Activated naive CD8-positive, alpha-beta T cell treated with anti-CD3 and anti-CD28 coated beads, Interleukin-2, amount 10 ng/mL, durations not matched to agents 7 days and 5 days (primary cell): Measurements from ENCODE around the gene TRMT112. TPM values are rescaled to one million over a fixed set of nuclear protein-coding genes. Genes with fewer than 3 reads are reported as not detected.

Source experiments
- ATAC-seq: fragments of 150-1000 bp; cut with Tn5 transposase; one replicate; pipeline ENCODE4 v1.10.0; 2021; ENCODE audit warnings: low read depth, moderate library complexity
- POLR2A ChIA-PET: fragments of 350-600 bp; sonication (Branson Sonifier 250); formaldehyde crosslinking; loops from one replicate; lab custom pipeline; 2021; ENCODE audit warnings: antibody characterized with exemption; lab: Charles Lee
- DNase-seq: peaks from one replicate; pipeline ENCODE4 v3.0.0; 2021
- H3K27ac Mint-ChIP-seq: one replicate; pipeline ENCODE4 v1.8.0; 2022; ENCODE audit warnings: mild to moderate bottlenecking, mixed read lengths
- H3K27me3 Mint-ChIP-seq: one replicate; pipeline ENCODE4 v1.8.0; 2022; ENCODE audit warnings: mild to moderate bottlenecking, moderate library complexity, mixed read lengths
- H3K36me3 Mint-ChIP-seq: one replicate; pipeline ENCODE4 v1.8.0; 2021; ENCODE audit warnings: mild to moderate bottlenecking, mixed read lengths
- H3K4me1 Mint-ChIP-seq: one replicate; pipeline ENCODE4 v1.8.0; 2021; ENCODE audit warnings: mixed read lengths
- H3K4me3 Mint-ChIP-seq: one replicate; pipeline ENCODE4 v1.8.0; 2022; ENCODE audit warnings: mild to moderate bottlenecking, moderate library complexity, mixed read lengths
- H3K9me3 Mint-ChIP-seq: one replicate; pipeline ENCODE4 v1.8.0; 2021; ENCODE audit warnings: mixed read lengths
- total RNA-seq, 2 experiments: library from RNA; stranded (reverse); gene quantifications; one replicate each; pipeline ENCODE4 v1.2.3, GENCODE V29; 2021

TRMT112 gene
- total RNA-seq, 2 experiments from 2014 or later: 140 to 151 TPM

DNA sequence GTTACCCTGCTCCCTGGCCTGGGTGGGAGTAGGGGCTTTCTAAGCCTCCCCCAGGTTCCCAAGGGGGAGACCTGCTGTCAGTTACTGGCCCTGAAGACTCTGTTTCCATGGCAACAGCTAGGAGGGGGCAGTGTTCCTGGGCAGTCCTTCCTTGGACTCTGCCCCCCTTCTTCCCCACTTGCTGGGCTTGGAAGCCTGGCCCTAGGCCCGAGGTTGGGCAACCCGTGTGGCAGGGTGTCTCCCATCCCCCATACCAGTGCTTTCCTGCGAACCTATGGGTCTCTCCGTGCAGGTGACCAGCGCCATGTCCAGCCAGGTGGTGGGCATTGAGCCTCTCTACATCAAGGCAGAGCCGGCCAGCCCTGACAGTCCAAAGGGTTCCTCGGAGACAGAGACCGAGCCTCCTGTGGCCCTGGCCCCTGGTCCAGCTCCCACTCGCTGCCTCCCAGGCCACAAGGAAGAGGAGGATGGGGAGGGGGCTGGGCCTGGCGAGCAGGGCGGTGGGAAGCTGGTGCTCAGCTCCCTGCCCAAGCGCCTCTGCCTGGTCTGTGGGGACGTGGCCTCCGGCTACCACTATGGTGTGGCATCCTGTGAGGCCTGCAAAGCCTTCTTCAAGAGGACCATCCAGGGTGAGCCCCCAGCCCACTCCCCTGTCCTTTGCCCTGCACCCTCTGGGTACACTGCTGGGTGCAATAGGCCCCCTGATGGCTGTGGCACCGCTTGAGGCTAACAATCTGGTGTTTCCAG is 10.3 kb downstream of the TRMT112 start:
- ATAC-seq (no peak), DNase-seq (no peak)
- peak overlapping the region; percentile 88 for H3K27ac Mint-ChIP-seq
- peaks cover 22% of the 10 kb centered on the region for H3K4me1 Mint-ChIP-seq
- H3K36me3 Mint-ChIP-seq: peaks cover 4% of the 10 kb centered on the region
- peaks cover under 1% of the 10 kb centered on the region for H3K27me3 Mint-ChIP-seq
- POLR2A ChIA-PET: interaction anchor here (1.0 to 4.6 kb wide), 3 partner anchors 11 to 37 kb away, joined by 6 to 45 read pairs (median 8); partner anchors contain the start of genes PRDX5 and TRMT112
- H3K9me3 Mint-ChIP-seq: no peaks in the 10 kb centered on the region
- peak overlapping the region; percentile 94 for H3K4me3 Mint-ChIP-seq

DNA sequence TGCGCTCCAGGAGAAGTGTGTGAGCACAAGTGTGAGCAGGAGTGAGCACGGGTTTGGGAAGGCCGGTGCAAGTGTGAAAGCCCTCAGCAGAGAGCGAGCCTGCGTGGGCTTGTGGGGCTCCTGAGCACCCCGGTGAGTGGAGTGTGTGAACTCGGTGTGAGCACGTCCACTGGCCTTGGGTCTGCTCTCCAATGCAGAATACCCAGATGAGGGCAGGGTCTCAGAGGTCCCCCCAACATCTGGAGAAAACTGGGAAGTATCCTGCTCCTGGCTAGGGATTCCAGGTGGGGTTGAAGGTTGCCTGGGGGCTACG is 10.8 kb downstream of the TRMT112 start:
- POLR2A ChIA-PET: interaction anchor here (1.1 to 4.6 kb wide), 2 partner anchors 11 to 36 kb away, joined by 8 to 45 read pairs; partner anchors contain the start of genes PRDX5 and TRMT112
- peaks cover 5% of the 10 kb centered on the region for H3K27me3 Mint-ChIP-seq
- no peaks in the 10 kb centered on the region for H3K9me3 Mint-ChIP-seq
- H3K4me3 Mint-ChIP-seq: peak overlapping the region; percentile 94
- ATAC-seq (no peak), DNase-seq (no peak)
- peak overlapping the region; percentile 88 for H3K27ac Mint-ChIP-seq
- H3K36me3 Mint-ChIP-seq: peaks cover 4% of the 10 kb centered on the region
- peaks cover 22% of the 10 kb centered on the region for H3K4me1 Mint-ChIP-seq

DNA sequence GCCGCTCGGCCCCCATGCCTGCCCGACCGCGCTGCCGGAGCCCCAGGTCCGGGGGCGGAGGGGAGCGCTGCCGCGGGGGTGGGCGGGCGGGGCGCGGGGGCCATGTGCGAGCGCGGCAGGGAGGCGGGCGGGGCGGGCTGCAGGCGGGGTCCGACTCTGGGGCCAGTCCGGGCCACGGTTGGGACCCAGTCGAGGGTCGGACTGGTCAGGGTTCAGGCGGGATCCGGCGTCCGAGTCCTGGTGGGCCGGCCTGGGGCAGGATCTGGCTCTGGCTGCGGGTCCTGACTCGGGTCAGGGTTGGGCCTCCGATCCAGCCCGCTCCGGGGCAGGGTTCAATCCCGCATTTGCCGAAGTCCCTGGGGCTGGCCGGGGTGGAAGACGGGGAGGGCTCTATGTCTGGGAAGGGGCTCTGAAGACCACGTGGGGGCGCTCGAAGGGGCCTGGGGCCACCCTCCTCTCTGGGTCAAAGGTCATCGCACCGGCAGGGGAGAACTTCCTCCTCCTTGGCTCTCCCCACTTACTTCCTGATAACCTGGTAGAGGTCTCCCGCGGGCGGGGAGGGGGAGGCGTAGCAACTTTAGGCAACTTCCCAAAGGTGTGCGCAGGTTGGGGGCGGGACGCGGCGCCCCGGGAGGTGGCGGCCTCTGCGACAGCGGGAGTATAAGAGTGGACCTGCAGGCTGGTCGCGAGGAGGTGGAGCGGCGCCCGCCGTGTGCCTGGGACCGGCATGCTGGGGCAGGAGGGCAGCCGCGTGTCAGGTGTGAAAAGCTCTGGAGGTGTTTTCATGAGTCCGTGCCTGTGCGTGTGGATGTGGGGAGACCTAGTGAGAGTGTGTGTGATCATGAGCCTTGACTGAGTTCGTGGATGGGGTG is 11.4 kb downstream of the TRMT112 start:
- H3K36me3 Mint-ChIP-seq: peaks cover 4% of the 10 kb centered on the region
- POLR2A ChIA-PET: interaction anchor here (1.0 to 4.6 kb wide), 11 partner anchors 12 to 120 kb away, joined by 4 to 45 read pairs (median 15); partner anchors contain the start of genes BAD, CCDC88B, FKBP2 and GPR137
- H3K4me3 Mint-ChIP-seq: peak overlapping the region; percentile 94
- peaks cover 20% of the 10 kb centered on the region for H3K4me1 Mint-ChIP-seq
- peak overlapping the region; percentile 88 for H3K27ac Mint-ChIP-seq
- DNase-seq (peak; percentile 77), ATAC-seq (peak; percentile 11)
- H3K27me3 Mint-ChIP-seq: peaks cover 11% of the 10 kb centered on the region
- H3K9me3 Mint-ChIP-seq: no peaks in the 10 kb centered on the region

GRCh38 chr11:64305075-64305690 is 12.2 kb downstream of the TRMT112 start, which contains the start of gene ESRRA:
Gene ESRRA, plus strand, starts transcription at chr11:64305524. Its CDS starts 1,656 bp downstream, at chr11:64307180.
- ATAC-seq: peak; percentile 77
- POLR2A ChIA-PET: interaction anchor here (0.8 to 5.2 kb wide), 15 partner anchors 13 to 344 kb away, joined by 3 to 76 read pairs (median 14); partner anchors contain the start of genes BAD, CCDC88B, FERMT3 and FKBP2
- H3K4me1 Mint-ChIP-seq: peaks cover 23% of the 10 kb centered on the region

DNA sequence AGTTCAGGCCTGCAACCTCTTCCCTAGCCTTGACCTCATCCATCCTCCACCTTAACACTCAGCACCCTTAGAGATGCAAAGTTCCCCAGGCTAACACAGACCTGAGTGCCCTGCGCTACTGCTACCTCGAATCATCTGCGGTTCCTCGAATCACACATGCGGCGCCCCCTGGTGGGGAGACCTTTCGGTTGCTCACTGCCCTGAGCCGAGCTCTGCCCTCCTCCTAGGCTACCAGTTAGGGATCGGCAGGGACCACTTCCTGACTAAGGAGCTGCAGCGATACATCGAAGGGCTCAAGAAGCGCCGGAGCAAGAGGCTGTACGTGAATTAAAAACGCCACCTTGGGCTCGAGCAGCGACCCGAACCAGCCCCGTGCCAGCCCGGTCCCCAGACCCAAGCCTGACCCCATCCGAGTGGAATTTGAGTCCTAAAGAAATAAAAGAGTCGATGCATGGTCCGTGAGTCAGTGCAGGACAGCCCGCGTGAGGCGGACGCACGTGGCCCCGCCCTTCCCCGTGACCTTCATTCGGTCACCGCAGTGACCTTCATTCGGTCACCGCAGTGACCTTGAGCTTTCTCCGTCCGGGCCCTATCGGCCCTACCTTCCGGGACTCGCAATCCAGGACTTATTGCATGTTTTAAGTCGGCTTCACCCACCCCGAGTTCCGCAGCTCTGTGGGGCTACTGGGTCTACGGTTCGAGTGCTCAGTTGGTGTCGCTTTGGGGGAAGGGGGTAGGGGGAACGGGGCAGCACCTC is 12.9 kb downstream of the TRMT112 start:
- peak; percentile 97 for DNase-seq

More at GRCh38 chr11:64305075-64305690, 12.2 kb downstream of the TRMT112 start, which contains the start of gene ESRRA:
- H3K27me3 Mint-ChIP-seq: peaks cover 19% of the 10 kb centered on the region
- peak; percentile 100 for DNase-seq
- peak within 1 kb of the TSS; percentile 98 for H3K27ac Mint-ChIP-seq
- H3K4me3 Mint-ChIP-seq: peak within 1 kb of the TSS; percentile 94
- peaks cover 4% of the 10 kb centered on the region for H3K36me3 Mint-ChIP-seq
- no peaks in the 10 kb centered on the region for H3K9me3 Mint-ChIP-seq

DNA sequence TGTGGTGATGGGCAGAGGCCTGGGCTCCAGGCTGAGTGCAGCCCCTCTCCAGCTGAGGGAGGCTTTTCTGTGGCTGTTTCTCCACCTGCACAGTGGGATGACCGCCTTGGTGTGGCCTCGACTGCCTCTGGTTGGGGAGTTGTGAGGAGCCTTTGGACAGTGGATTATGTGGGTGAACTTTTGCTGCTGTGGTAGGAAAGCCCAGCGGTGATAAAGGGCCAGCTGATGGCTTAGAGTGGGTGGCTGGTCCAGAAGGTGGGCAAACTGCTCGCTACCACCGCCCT is 13.4 kb downstream of the TRMT112 start:
- POLR2A ChIA-PET: interaction anchor here (0.6 to 5.2 kb wide), 14 partner anchors 14 to 118 kb away, joined by 4 to 76 read pairs (median 14); partner anchors contain the start of genes BAD, FERMT3, FKBP2 and GPR137
- peaks cover 25% of the 10 kb centered on the region for H3K4me1 Mint-ChIP-seq
- H3K9me3 Mint-ChIP-seq: no peaks in the 10 kb centered on the region
- H3K27me3 Mint-ChIP-seq: peaks cover 27% of the 10 kb centered on the region
- H3K36me3 Mint-ChIP-seq: peaks cover 4% of the 10 kb centered on the region
- peak overlapping the region; percentile 98 for H3K27ac Mint-ChIP-seq
- H3K4me3 Mint-ChIP-seq: peak overlapping the region; percentile 87
- no peak for DNase-seq
- no peak for ATAC-seq

More for the DNA sequence above, 12.9 kb downstream of the TRMT112 start:
- Mint-ChIP-seq H3K9me3 (no peaks in the 10 kb centered on the region), H3K4me3 (peak overlapping the region; percentile 87), H3K27ac (peak overlapping the region; percentile 98), H3K27me3 (peaks cover 25% of the 10 kb centered on the region), H3K4me1 (peaks cover 25% of the 10 kb centered on the region), H3K36me3 (peaks cover 4% of the 10 kb centered on the region)
- POLR2A ChIA-PET: interaction anchor here (0.6 to 5.2 kb wide), 18 partner anchors 13 to 345 kb away, joined by 3 to 76 read pairs (median 10); partner anchors contain the start of genes BAD, CCDC88B, FERMT3 and FKBP2
- peak; percentile 46 for ATAC-seq

- DNase-seq (no peak), ATAC-seq (no peak)
- H3K27ac Mint-ChIP-seq: peak overlapping the region; percentile 98
- H3K36me3 Mint-ChIP-seq: peaks cover 4% of the 10 kb centered on the region
- POLR2A ChIA-PET: interaction anchor here (0.6 to 5.2 kb wide), 13 partner anchors 14 to 117 kb away, joined by 4 to 76 read pairs (median 15); partner anchors contain the start of genes BAD, FERMT3, FKBP2 and GPR137
- H3K4me1 Mint-ChIP-seq: peaks cover 25% of the 10 kb centered on the region
- peaks cover 33% of the 10 kb centered on the region for H3K27me3 Mint-ChIP-seq
- no peaks in the 10 kb centered on the region for H3K9me3 Mint-ChIP-seq
- H3K4me3 Mint-ChIP-seq: peak overlapping the region; percentile 87
These were observed 14.0 kb downstream of the TRMT112 start for GRCh38 chr11:64303109-64304031.

DNA sequence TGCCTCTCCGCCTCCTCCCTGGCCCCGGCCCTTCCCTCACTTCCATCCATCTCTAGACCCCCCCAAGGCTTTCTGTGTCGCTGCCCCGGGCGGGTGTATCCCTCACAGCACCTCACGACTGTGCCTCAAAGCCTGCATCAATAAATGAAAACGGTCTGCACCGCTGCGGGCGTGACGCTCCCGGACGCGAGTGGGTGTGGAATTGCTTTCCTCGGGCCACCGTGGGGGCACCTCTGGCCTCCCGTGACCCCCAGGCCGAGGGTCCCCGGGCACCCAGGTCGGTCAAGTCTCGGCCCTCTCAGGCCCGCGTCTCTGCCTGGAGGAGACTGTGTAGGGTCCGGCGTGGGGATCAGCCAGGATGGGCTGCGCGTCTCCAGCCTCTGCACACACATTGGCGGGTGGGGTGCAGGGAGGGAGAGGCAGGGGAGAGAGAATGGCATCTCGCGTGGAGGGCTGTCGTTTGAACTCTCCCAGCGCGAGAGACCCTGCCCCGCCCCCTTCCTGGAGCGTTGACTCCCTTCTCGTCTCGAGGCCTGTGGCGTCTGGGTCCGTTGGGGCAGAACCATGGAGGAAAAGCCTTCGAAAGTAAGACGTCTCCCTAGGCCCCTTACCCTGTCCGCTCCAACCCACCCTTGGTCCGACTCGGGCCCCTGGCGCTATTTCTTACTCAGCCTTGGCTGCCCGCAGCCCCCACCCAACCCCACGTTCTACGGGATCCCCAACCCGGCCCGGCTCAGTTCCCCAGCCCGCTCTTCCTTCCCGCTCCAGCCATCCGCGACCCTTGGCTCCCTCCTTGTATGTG is 17.3 kb downstream of the TRMT112 start, which contains the start of gene CATSPERZ:
TSS of gene CATSPERZ (plus strand) at position 512 of the 802 bp plus-strand sequence. CDS start at position 565, 53 bp downstream.
- H3K4me3 Mint-ChIP-seq: peak within 1 kb of the TSS; percentile 73
- H3K27ac Mint-ChIP-seq: no peak within 1 kb of the TSS
- POLR2A ChIA-PET: interaction anchor here (0.9 to 5.2 kb wide), 3 partner anchors 32 to 95 kb away, joined by 3 to 76 read pairs (median 3); partner anchors contain the start of gene FERMT3
- H3K4me1 Mint-ChIP-seq: peaks cover 16% of the 10 kb centered on the region
- H3K9me3 Mint-ChIP-seq: no peaks in the 10 kb centered on the region
- ATAC-seq: no peak
- no peaks in the 10 kb centered on the region for H3K36me3 Mint-ChIP-seq
- DNase-seq: no peak
- peaks cover 66% of the 10 kb centered on the region for H3K27me3 Mint-ChIP-seq

GRCh38 chr11:64298966-64299846 is 18.2 kb downstream of the TRMT112 start:
- peak overlapping the region; percentile 65 for H3K4me3 Mint-ChIP-seq

More at GRCh38 chr11:64298966-64299846, 18.2 kb downstream of the TRMT112 start:
- Mint-ChIP-seq H3K9me3 (no peaks in the 10 kb centered on the region), H3K36me3 (no peaks in the 10 kb centered on the region), H3K27ac (no peak overlapping the region), H3K4me1 (peaks cover 12% of the 10 kb centered on the region), H3K27me3 (peaks cover 75% of the 10 kb centered on the region)
- POLR2A ChIA-PET: interaction anchor here (0.7 to 1.1 kb wide), 3 partner anchors 20 to 67 kb away, joined by 5 to 6 read pairs (median 6); no protein-coding TSS in a partner anchor
- DNase-seq: no peak
- ATAC-seq: no peak
